Lower leg skin (tissue), 3 donors: ENCODE data around the gene BCL2L13.

Experiments used
- POLR2A ChIP-seq, 2 donors: fragments of 450-650 bp; IDR thresholded peaks; one replicate each; pipeline ENCODE4 v1.6.1; 2016 to 2017; ENCODE audit warnings: antibody characterized with exemption in 2 of 2, mild to moderate bottlenecking in 1 of 2, moderate library complexity in 1 of 2
- TF ChIP-seq, protein P1 (sequence below), 3 donors: fragments of 450-650 bp; IDR thresholded peaks; one replicate each; pipeline ENCODE4 v1.5.1; 2016; ENCODE audit warnings: antibody characterized with exemption in 3 of 3, mild to moderate bottlenecking in 3 of 3, moderate library complexity in 2 of 3

GRCh38 chr22:17700778-17701177 lies 62.2 kb downstream of the BCL2L13 start:
- TF ChIP-seq POLR2A (IDR thresholded peaks at IDR 0.05), result no peak
- TF ChIP-seq, protein P1, sequence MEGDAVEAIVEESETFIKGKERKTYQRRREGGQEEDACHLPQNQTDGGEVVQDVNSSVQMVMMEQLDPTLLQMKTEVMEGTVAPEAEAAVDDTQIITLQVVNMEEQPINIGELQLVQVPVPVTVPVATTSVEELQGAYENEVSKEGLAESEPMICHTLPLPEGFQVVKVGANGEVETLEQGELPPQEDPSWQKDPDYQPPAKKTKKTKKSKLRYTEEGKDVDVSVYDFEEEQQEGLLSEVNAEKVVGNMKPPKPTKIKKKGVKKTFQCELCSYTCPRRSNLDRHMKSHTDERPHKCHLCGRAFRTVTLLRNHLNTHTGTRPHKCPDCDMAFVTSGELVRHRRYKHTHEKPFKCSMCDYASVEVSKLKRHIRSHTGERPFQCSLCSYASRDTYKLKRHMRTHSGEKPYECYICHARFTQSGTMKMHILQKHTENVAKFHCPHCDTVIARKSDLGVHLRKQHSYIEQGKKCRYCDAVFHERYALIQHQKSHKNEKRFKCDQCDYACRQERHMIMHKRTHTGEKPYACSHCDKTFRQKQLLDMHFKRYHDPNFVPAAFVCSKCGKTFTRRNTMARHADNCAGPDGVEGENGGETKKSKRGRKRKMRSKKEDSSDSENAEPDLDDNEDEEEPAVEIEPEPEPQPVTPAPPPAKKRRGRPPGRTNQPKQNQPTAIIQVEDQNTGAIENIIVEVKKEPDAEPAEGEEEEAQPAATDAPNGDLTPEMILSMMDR (IDR thresholded peaks at IDR 0.05), result no peak
